Mesothelial cell of epicardium (in vitro differentiated cells): ENCODE results near the gene ANKRD11. TPM values are rescaled to one million over a fixed set of nuclear protein-coding genes. Genes with fewer than 3 reads are reported as not detected.

Experiments
- DNase-seq, 2 experiments: peaks; one replicate each; pipeline ENCODE4 v3.0.0; 2021; ENCODE audit warnings: low spot score in 2 of 2; ENCODE audit not compliant: unreplicated experiment in 2 of 2
- H3K27ac Mint-ChIP-seq: 2 replicates; pipeline ENCODE4 v1.8.0; 2021; ENCODE audit warnings: mixed read lengths
- H3K27me3 Mint-ChIP-seq: 2 replicates; pipeline ENCODE4 v1.8.0; 2021; ENCODE audit warnings: low read depth, mixed read lengths
- H3K36me3 Mint-ChIP-seq: 2 replicates; pipeline ENCODE4 v1.8.0; 2021; ENCODE audit warnings: mixed read lengths
- H3K4me1 Mint-ChIP-seq: 2 replicates; pipeline ENCODE4 v1.8.0; 2021; ENCODE audit warnings: mixed read lengths
- H3K4me3 Mint-ChIP-seq: 2 replicates; pipeline ENCODE4 v1.8.0; 2021; ENCODE audit warnings: mild to moderate bottlenecking, moderate library complexity, mixed read lengths
- H3K9me3 Mint-ChIP-seq: 2 replicates; pipeline ENCODE4 v1.8.0; 2021; ENCODE audit warnings: mixed read lengths
- CTCF ChIP-seq: fragments of 200-600 bp; sonication (generic); IDR thresholded peaks from one replicate; pipeline ENCODE4 v1.5.0; 2021; ENCODE audit warnings: antibody characterized with exemption; ENCODE audit not compliant: unreplicated experiment
- total RNA-seq: library from RNA; stranded (reverse); gene quantifications from 3 replicates; pipeline ENCODE4 v1.2.1, GENCODE V29; 2021

Gene ANKRD11
- total RNA-seq, 1 donor from 2014 or later = 247 TPM

GRCh38 chr16:89413811-89414585 is 76.4 kb downstream of the ANKRD11 start:
- DNase-seq = no peak
- peaks cover 7% of the 10 kb centered on the region for H3K36me3 Mint-ChIP-seq
- peak overlapping the region; percentile 40 for H3K27ac Mint-ChIP-seq
- H3K9me3 Mint-ChIP-seq = no peaks in the 10 kb centered on the region
- no peaks in the 10 kb centered on the region for H3K27me3 Mint-ChIP-seq
- H3K4me3 Mint-ChIP-seq = no peak overlapping the region
- TF ChIP-seq CTCF = no peak
- H3K4me1 Mint-ChIP-seq = peaks cover 41% of the 10 kb centered on the region

GRCh38 chr16:89412811-89413210 is 77.5 kb downstream of the ANKRD11 start:
- no peak for TF ChIP-seq CTCF
- no peaks in the 10 kb centered on the region for H3K9me3 Mint-ChIP-seq
- no peak overlapping the region for H3K4me3 Mint-ChIP-seq
- H3K36me3 Mint-ChIP-seq = peaks cover 7% of the 10 kb centered on the region
- H3K27ac Mint-ChIP-seq = peak overlapping the region; percentile 44
- peaks cover 53% of the 10 kb centered on the region for H3K4me1 Mint-ChIP-seq
- DNase-seq = no peak
- no peaks in the 10 kb centered on the region for H3K27me3 Mint-ChIP-seq

GRCh38 chr16:89411335-89411850 is 79.0 kb downstream of the ANKRD11 start:
- H3K9me3 Mint-ChIP-seq = no peaks in the 10 kb centered on the region
- H3K27me3 Mint-ChIP-seq = no peaks in the 10 kb centered on the region
- peaks cover 67% of the 10 kb centered on the region for H3K4me1 Mint-ChIP-seq
- TF ChIP-seq CTCF = no peak
- no peak for DNase-seq
- peaks cover 7% of the 10 kb centered on the region for H3K36me3 Mint-ChIP-seq
- H3K4me3 Mint-ChIP-seq = no peak overlapping the region
- peak overlapping the region; percentile 80 for H3K27ac Mint-ChIP-seq

GRCh38 chr16:89410794-89411309 is 79.5 kb downstream of the ANKRD11 start:
- Mint-ChIP-seq H3K9me3 (no peaks in the 10 kb centered on the region), H3K36me3 (peaks cover 4% of the 10 kb centered on the region), H3K27ac (peak overlapping the region; percentile 80), H3K4me3 (no peak overlapping the region), H3K27me3 (no peaks in the 10 kb centered on the region), H3K4me1 (peaks cover 71% of the 10 kb centered on the region)
- no peak for TF ChIP-seq CTCF
- no peak for DNase-seq

- TF ChIP-seq CTCF = no peak
- H3K4me1 Mint-ChIP-seq = peaks cover 74% of the 10 kb centered on the region
- H3K4me3 Mint-ChIP-seq = no peak overlapping the region
- H3K9me3 Mint-ChIP-seq = no peaks in the 10 kb centered on the region
- H3K27me3 Mint-ChIP-seq = no peaks in the 10 kb centered on the region
- no peak for DNase-seq
- peaks cover 3% of the 10 kb centered on the region for H3K36me3 Mint-ChIP-seq
- H3K27ac Mint-ChIP-seq = peak overlapping the region; percentile 80
Measured at GRCh38 chr16:89410322-89410721, 80.0 kb downstream of the ANKRD11 start.
